HG03159 (cell line): ENCODE measurements around the gene NDN.

Source experiments
- ATAC-seq: cut with Tn5 transposase; IDR thresholded peaks from one replicate; pipeline ENCODE4 v1.9.1; 2021; ENCODE audit warnings: mild to moderate bottlenecking, moderate library complexity; ENCODE audit not compliant: unreplicated experiment

The NDN gene

DNA sequence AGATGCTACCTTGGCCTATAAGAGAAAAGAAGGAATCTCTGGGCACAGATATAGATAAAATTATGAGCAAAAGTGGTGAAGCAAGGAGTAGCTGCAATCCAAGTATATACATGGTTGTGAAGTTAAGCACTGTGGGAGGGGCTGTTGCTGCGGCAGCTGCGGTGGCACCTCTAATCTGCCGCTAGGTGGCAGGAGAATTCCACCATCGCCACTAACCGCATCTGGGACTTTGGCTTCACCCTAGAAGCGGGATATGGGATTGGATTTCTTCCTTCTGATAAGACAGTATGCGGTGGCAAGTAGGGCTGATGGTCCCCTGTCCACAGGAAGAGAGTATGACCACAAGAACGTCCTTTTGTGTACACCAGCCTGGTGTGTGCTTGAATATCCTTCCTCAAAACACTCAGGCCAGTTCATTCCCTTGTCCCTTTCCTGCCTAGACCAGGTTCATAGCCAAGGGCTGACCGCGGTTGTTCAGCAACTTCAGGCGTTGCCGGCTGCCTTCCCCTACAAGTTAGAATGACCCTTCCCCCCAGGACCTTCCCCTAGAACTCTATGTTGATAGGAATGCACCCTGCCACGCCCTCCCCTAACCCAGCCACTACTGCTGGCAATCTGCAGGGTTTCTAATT lies 44.6 kb downstream of the NDN start:
- no peak for ATAC-seq
